Neural crest cell (in vitro differentiated cells): ENCODE results near the gene RPL21. TPM values are rescaled to one million over a fixed set of nuclear protein-coding genes. Genes with fewer than 3 reads are reported as not detected.

ENCODE experiments used
- DNase-seq: peaks from one replicate; pipeline ENCODE4 v3.0.0; 2021; ENCODE audit warnings: low read depth, mixed read lengths, low spot score
- H3K27ac Mint-ChIP-seq: one replicate; pipeline ENCODE4 v1.8.0; 2021; ENCODE audit warnings: mild to moderate bottlenecking, mixed read lengths; ENCODE audit not compliant: unreplicated experiment
- H3K27me3 Mint-ChIP-seq: 2 replicates; pipeline ENCODE4 v1.8.0; 2021; ENCODE audit warnings: low read depth, mild to moderate bottlenecking, mixed read lengths
- H3K36me3 Mint-ChIP-seq: 2 replicates; pipeline ENCODE4 v1.8.0; 2021; ENCODE audit warnings: low read depth, mild to moderate bottlenecking, mixed read lengths
- H3K4me1 Mint-ChIP-seq: 2 replicates; pipeline ENCODE4 v1.8.0; 2021; ENCODE audit warnings: mixed read lengths
- H3K4me3 Mint-ChIP-seq: one replicate; pipeline ENCODE4 v1.8.0; 2021; ENCODE audit warnings: mild to moderate bottlenecking, mixed read lengths
- H3K9me3 Mint-ChIP-seq: 2 replicates; pipeline ENCODE4 v1.8.0; 2021; ENCODE audit warnings: mixed read lengths
- CTCF ChIP-seq: fragments of 200-600 bp; sonication (generic); conservative IDR thresholded peaks from 2 replicates; pipeline ENCODE4 v1.5.0; 2021; ENCODE audit warnings: antibody characterized with exemption, mild to moderate bottlenecking
- total RNA-seq: library from RNA; stranded (reverse); gene quantifications from 2 replicates; pipeline ENCODE4 v1.2.1, GENCODE V29; 2021

Gene RPL21
- total RNA-seq, 1 donor from 2014 or later, result 1,080 TPM

DNA sequence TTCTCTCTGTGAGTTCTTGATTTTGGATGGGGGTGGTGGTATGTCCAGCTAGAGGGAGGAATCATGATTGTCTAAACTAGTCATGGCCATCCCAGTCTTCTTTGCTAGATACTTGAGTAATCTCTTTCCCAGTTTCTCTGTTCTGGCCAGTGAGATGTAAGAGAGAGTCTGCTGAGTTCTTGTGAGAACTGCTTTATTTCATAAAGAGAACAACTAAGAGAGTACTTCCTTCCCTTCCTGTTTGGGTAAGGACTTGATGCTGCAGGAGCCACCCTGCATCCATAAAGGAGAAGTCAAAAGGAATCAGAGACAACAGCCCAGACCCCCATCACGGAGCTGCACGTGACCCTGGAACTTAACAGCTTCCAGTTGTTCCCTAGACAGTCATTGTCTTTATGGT lies 16.2 kb downstream of the RPL21 start:
- Mint-ChIP-seq H3K27ac (no peak overlapping the region), H3K4me1 (peaks cover 35% of the 10 kb centered on the region), H3K36me3 (no peaks in the 10 kb centered on the region), H3K27me3 (peaks cover 23% of the 10 kb centered on the region), H3K4me3 (no peak overlapping the region), H3K9me3 (no peaks in the 10 kb centered on the region)
- TF ChIP-seq CTCF, result no peak
- no peak for DNase-seq

GRCh38 chr13:27269114-27269665 lies 17.8 kb downstream of the RPL21 start:
- Mint-ChIP-seq H3K36me3 (no peaks in the 10 kb centered on the region), H3K4me1 (peaks cover 25% of the 10 kb centered on the region), H3K27ac (no peak overlapping the region), H3K4me3 (peak overlapping the region; percentile 82), H3K9me3 (no peaks in the 10 kb centered on the region), H3K27me3 (peaks cover 33% of the 10 kb centered on the region)
- no peak for TF ChIP-seq CTCF
- DNase-seq, result no peak

DNA sequence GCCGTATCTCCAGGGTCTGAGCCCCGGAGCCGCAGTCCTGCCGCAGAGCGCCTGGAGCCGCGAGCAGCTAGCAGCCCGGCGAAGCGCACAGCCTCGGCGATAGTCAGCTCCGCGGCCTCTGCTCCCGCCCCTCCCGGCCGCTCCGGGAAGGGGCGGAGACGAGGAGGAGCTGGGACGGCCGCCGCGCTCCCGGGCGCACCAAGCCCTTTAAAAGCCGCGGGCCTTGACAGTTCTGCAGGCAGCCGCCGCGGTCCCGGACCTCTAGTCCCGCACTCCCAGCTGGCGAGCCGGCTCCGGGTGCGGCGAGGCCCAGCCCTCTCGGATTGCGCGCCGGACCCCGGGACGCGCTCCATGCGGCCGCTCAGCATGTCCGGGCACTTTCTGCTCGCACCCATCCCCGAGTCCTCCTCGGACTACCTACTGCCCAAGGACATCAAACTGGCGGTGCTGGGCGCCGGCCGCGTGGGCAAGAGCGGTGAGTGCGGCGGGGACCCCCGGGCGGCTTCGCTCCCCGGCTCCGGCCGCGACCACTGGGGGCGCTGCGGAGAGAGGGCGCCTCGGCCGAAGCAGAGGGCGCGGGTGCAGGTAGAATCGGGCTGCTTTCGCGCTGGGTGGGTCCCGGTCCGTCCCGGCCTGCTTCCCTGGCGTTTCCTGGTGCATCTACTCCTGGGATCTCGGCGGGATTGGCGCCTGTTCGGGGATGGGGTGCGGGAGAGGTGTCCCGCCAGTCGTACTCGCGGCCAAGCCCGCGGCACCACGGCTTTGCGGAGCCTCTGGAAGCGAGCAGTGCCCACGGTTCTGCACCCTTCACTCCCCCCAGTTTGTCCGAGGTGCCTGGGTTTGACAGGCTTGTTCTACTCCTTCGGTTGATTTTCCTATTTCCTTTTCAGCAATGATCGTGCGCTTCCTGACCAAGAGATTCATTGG lies 19.5 kb downstream of the RPL21 start, which contains the start of gene RASL11A:
RASL11A (plus strand) TSS at position 237 of the 927 bp plus-strand sequence; CDS start at position 352, 115 bp downstream.
- Mint-ChIP-seq H3K4me3 (peak within 1 kb of the TSS; percentile 82), H3K36me3 (no peaks in the 10 kb centered on the region), H3K9me3 (no peaks in the 10 kb centered on the region), H3K27ac (peak within 1 kb of the TSS; percentile 82), H3K27me3 (peaks cover 45% of the 10 kb centered on the region), H3K4me1 (peaks cover 13% of the 10 kb centered on the region)
- DNase-seq, result peak; percentile 72
- peak; percentile 98 for TF ChIP-seq CTCF

DNA sequence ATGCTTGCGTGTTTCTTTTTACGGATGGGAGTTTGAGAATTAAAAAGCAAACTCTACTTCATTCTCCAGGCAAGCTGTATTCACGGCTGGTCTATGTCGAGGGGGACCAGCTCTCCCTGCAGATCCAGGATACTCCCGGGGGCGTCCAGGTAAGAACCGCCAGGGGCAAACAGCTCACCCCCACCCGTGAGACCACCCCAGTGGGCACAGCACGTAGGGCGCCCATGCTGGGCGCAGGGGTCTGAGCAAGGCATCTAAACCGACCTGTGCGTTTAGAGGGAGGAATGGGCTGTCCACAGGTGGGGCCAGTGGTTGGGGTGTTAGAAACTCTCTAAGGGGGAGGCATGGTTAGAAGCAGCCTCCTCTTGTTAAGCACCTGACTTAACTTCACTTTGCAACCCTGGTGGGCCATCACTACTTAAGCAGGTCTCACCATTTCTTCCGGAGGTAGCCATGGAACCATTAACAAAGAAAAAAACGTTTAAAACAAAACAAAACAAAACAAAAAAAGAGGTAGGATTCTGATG lies 20.3 kb downstream of the RPL21 start:
- no peaks in the 10 kb centered on the region for H3K9me3 Mint-ChIP-seq
- peak overlapping the region; percentile 73 for H3K4me3 Mint-ChIP-seq
- H3K27me3 Mint-ChIP-seq, result peaks cover 51% of the 10 kb centered on the region
- DNase-seq, result no peak
- TF ChIP-seq CTCF, result no peak
- no peak overlapping the region for H3K27ac Mint-ChIP-seq
- peaks cover 13% of the 10 kb centered on the region for H3K4me1 Mint-ChIP-seq
- no peaks in the 10 kb centered on the region for H3K36me3 Mint-ChIP-seq

- no peak for TF ChIP-seq CTCF
- Mint-ChIP-seq H3K9me3 (no peaks in the 10 kb centered on the region), H3K27me3 (peaks cover 55% of the 10 kb centered on the region), H3K27ac (no peak overlapping the region), H3K4me1 (peaks cover 10% of the 10 kb centered on the region), H3K4me3 (peak overlapping the region; percentile 8), H3K36me3 (no peaks in the 10 kb centered on the region)
- DNase-seq, result no peak
These were observed 22.5 kb downstream of the RPL21 start for GRCh38 chr13:27273658-27274425.
